PC-3 (cell line): ENCODE measurements around the gene RPL27A. TPM values are rescaled to one million over a fixed set of nuclear protein-coding genes. Genes with fewer than 3 reads are reported as not detected.

Experiments
- ATAC-seq: fragments of 200-7000 bp; cut with Tn5 transposase; 2 replicates; pipeline ENCODE4 v1.9.1; 2020; ENCODE audit warnings: mild to moderate bottlenecking, moderate library complexity
- BruUV-seq: library from RNA; stranded (reverse); fragments of 400-500 nt; replicated peaks from 2 replicates; lab custom pipeline; 2021; lab: Mats Ljungman, UMichigan
- CTCF ChIA-PET: fragments of 300-600 bp; sonication (Branson Sonifier 250); formaldehyde crosslinking; loops from one replicate; lab custom pipeline; 2022; ENCODE audit warnings: antibody characterized with exemption; lab: Charles Lee
- POLR2A ChIA-PET: fragments of 300-600 bp; sonication (Branson Sonifier 250); formaldehyde crosslinking; loops from one replicate; lab custom pipeline; 2022; ENCODE audit warnings: antibody characterized with exemption; ENCODE audit not compliant: unreplicated experiment; lab: Charles Lee
- DNase-seq: peaks from one replicate; pipeline ENCODE4 v3.0.0-alpha.2; 2015
- H2AFZ ChIP-seq: fragments of 300-600 bp; sonication (generic); 2 replicates; pipeline ENCODE4 v1.6.0; 2016; ENCODE audit warnings: antibody characterized with exemption, low read length
- H3F3A ChIP-seq: fragments of 300-600 bp; sonication (generic); one replicate; pipeline ENCODE4 v1.6.0; 2017; ENCODE audit warnings: antibody characterized with exemption, low read length, control low read depth, mild to moderate bottlenecking; ENCODE audit not compliant: unreplicated experiment
- H3K27ac ChIP-seq: fragments of 300-600 bp; sonication (generic); 2 replicates; pipeline ENCODE4 v1.5.1; 2016; ENCODE audit warnings: mild to moderate bottlenecking, low read length
- H3K27me3 ChIP-seq: fragments of 300-600 bp; sonication (generic); 2 replicates; pipeline ENCODE4 v1.6.1; 2016; ENCODE audit warnings: low read length, mixed read lengths
- H3K36me3 ChIP-seq: fragments of 300-600 bp; sonication (generic); 2 replicates; pipeline ENCODE4 v1.6.1; 2016; ENCODE audit warnings: low read depth, mixed run types, low read length, mixed read lengths
- H3K4me1 ChIP-seq: fragments of 300-600 bp; sonication (generic); 2 replicates; pipeline ENCODE4 v1.5.1; 2016; ENCODE audit warnings: low read length; ENCODE audit not compliant: insufficient read depth
- H3K4me2 ChIP-seq: fragments of 300-600 bp; sonication (generic); 2 replicates; pipeline ENCODE4 v1.6.0; 2016; ENCODE audit warnings: low read length
- H3K4me3 ChIP-seq: fragments of 300-600 bp; sonication (generic); 2 replicates; pipeline ENCODE4 v1.5.1; 2016; ENCODE audit warnings: mild to moderate bottlenecking, low read length, mixed read lengths
- H3K79me2 ChIP-seq: fragments of 300-600 bp; sonication (generic); 2 replicates; pipeline ENCODE4 v1.6.1; 2017; ENCODE audit warnings: low read length, mixed read lengths
- H3K9ac ChIP-seq: fragments of 300-600 bp; sonication (generic); 2 replicates; pipeline ENCODE4 v1.6.0; 2016; ENCODE audit warnings: mild to moderate bottlenecking, low read length
- H3K9me2 ChIP-seq: fragments of 300-600 bp; sonication (generic); replicated peaks from 2 replicates; pipeline ENCODE4 v1.6.1; 2016; ENCODE audit warnings: mixed run types, low read length, mixed read lengths
- H3K9me3 ChIP-seq: fragments of 300-600 bp; sonication (generic); 2 replicates; pipeline ENCODE4 v1.6.1; 2016; ENCODE audit warnings: low read length, mixed read lengths
- H4K20me1 ChIP-seq: fragments of 300-600 bp; sonication (generic); 2 replicates; pipeline ENCODE4 v1.6.1; 2016; ENCODE audit warnings: low read length, mixed read lengths
- CTCF ChIP-seq: fragments of 300-600 bp; sonication (generic); conservative IDR thresholded peaks from 2 replicates; pipeline ENCODE4 v1.5.1; 2017; ENCODE audit warnings: antibody characterized with exemption, low read depth, mild to moderate bottlenecking, low read length
- EZH2 ChIP-seq: fragments of 300-600 bp; sonication (generic); IDR thresholded peaks from one replicate; pipeline ENCODE4 v1.6.1; 2017; ENCODE audit warnings: antibody characterized with exemption, mild to moderate bottlenecking, low read length; ENCODE audit not compliant: unreplicated experiment
- EZH2phosphoT487 ChIP-seq: fragments of 300-600 bp; sonication (generic); IDR thresholded peaks from 2 replicates; pipeline ENCODE4 v1.6.1; 2018; ENCODE audit warnings: mild to moderate bottlenecking, antibody characterized with exemption, low read length, borderline replicate concordance
- intact Hi-C: fragments of 100-400 bp; cut with micrococcal nuclease; formaldehyde crosslinking; loops from 2 replicates; pipeline ENCODE4 v1.9.0; 2023
- total RNA-seq: library from RNA; depleted of rRNA; stranded (reverse); fragments of >200 nt; gene quantifications from 2 replicates; pipeline ENCODE4 v1.2.3, GENCODE V29; 2014; rRNA removed

RPL27A gene
- total RNA-seq, 1 experiment from 2014 or later = 1,132 TPM

- DNase-seq (peak; percentile 48), ATAC-seq (no peak)
- H3K36me3 ChIP-seq = no peaks in the 10 kb centered on the region
- no peak overlapping the region; the same call in 1 of the 2 replicates for H3K27ac ChIP-seq
- no peak overlapping the region for H3K4me3 ChIP-seq
- no peak overlapping the region for H3K4me2 ChIP-seq
- H3K9ac ChIP-seq = no peak overlapping the region
- TF ChIP-seq CTCF (no peak), EZH2phosphoT487 (no peak), EZH2 (no peak)
- no peaks in the 10 kb centered on the region for H3K27me3 ChIP-seq
- no peaks in the 10 kb centered on the region for H3K9me3 ChIP-seq
- POLR2A ChIA-PET = no interaction called here
- intact Hi-C loops = no loop called here
- BruUV-seq = no TSS peak
- H2AFZ ChIP-seq = no peak overlapping the region
- H3K4me1 ChIP-seq = peaks cover 31% of the 10 kb centered on the region
- H3K79me2 ChIP-seq = no peaks in the 10 kb centered on the region
- H3F3A ChIP-seq = no peaks in the 10 kb centered on the region
- H4K20me1 ChIP-seq = no peaks in the 10 kb centered on the region
- no peaks in the 10 kb centered on the region for H3K9me2 ChIP-seq
- CTCF ChIA-PET = no interaction called here
Measured at GRCh38 chr11:8735094-8735493, 52.5 kb downstream of the RPL27A start.

- H3K79me2 ChIP-seq = no peaks in the 10 kb centered on the region
- H4K20me1 ChIP-seq = no peaks in the 10 kb centered on the region
- DNase-seq = no peak
- ChIA-PET CTCF (interaction anchor here (0.6 kb wide), 1 partner anchor 221 kb away, joined by 3 read pairs; no protein-coding TSS in a partner anchor), POLR2A (no interaction called here)
- peaks cover 10% of the 10 kb centered on the region for H3K4me1 ChIP-seq
- H3K27ac ChIP-seq = no peak overlapping the region
- H2AFZ ChIP-seq = no peak overlapping the region
- no peaks in the 10 kb centered on the region for H3F3A ChIP-seq
- H3K9me2 ChIP-seq = no peaks in the 10 kb centered on the region
- no peak overlapping the region for H3K4me3 ChIP-seq
- H3K4me2 ChIP-seq = no peak overlapping the region
- H3K9me3 ChIP-seq = no peaks in the 10 kb centered on the region
- ATAC-seq = peak; percentile 31
- TF ChIP-seq CTCF = no peak
- TF ChIP-seq EZH2 = no peak
- TF ChIP-seq EZH2phosphoT487 = no peak
- H3K36me3 ChIP-seq = no peaks in the 10 kb centered on the region
- BruUV-seq = no TSS peak
- H3K27me3 ChIP-seq = no peaks in the 10 kb centered on the region
- intact Hi-C loops = no loop called here
- no peak overlapping the region for H3K9ac ChIP-seq
Measured at GRCh38 chr11:8739309-8739793, 56.8 kb downstream of the RPL27A start.

Other genes starting within 250 kb of the RPL27A start
- gene STK33, start 88.6 kb upstream of the RPL27A start, total RNA-seq = not detected in 2 replicates
- 5.5 and 6.6 TPM in 2 replicates for gene TRIM66, start 127 bp upstream of the RPL27A start, total RNA-seq
- 25.3 and 29.5 TPM in 2 replicates for gene AKIP1, start 228.4 kb downstream of the RPL27A start, total RNA-seq